GM06990 (cell line): ENCODE measurements around the gene CSRP1.
A peak's percentile ranks its signal among the peaks of the same experiment; 100 is the strongest.

Source experiments
- DNase-seq: peaks from one replicate; pipeline ENCODE4 v3.0.0-alpha.2; 2011; ENCODE audit not compliant: insufficient read length; ENCODE audit errors: extremely low read depth
- H3K27me3 ChIP-seq: replicated peaks from 2 replicates; pipeline ENCODE4 v1.6.0; 2011; ENCODE audit warnings: low read length; ENCODE audit not compliant: control insufficient read depth, insufficient read depth
- H3K36me3 ChIP-seq: 2 replicates; pipeline ENCODE4 v1.5.1; 2011; ENCODE audit warnings: low read length; ENCODE audit not compliant: control insufficient read depth, insufficient read depth
- H3K4me3 ChIP-seq: replicated peaks from 2 replicates; pipeline ENCODE4 v1.5.1; 2011; ENCODE audit warnings: low read depth, mild to moderate bottlenecking, control low read depth, low read length
- CTCF ChIP-seq: IDR thresholded peaks from 2 replicates; pipeline ENCODE4 v1.5.1; 2011; ENCODE audit warnings: low read length, control low read depth, mild to moderate bottlenecking, inconsistent platforms; ENCODE audit not compliant: insufficient read depth, poor library complexity, severe bottlenecking

Gene CSRP1

GRCh38 chr1:201483373-201483949, 23.5 kb downstream of the CSRP1 start:
- no peaks in the 10 kb centered on the region for H3K27me3 ChIP-seq
- no peak for TF ChIP-seq CTCF
- no peak overlapping the region for H3K4me3 ChIP-seq
- no peak for DNase-seq
- H3K36me3 ChIP-seq, result peaks cover 19% of the 10 kb centered on the region

GRCh38 chr1:201482755-201483154, 24.2 kb downstream of the CSRP1 start:
- H3K36me3 ChIP-seq, result peaks cover 19% of the 10 kb centered on the region
- TF ChIP-seq CTCF, result no peak
- H3K4me3 ChIP-seq, result no peak overlapping the region
- peak; percentile 47 for DNase-seq
- no peaks in the 10 kb centered on the region for H3K27me3 ChIP-seq

GRCh38 chr1:201481761-201482493, 25.0 kb downstream of the CSRP1 start:
- peak; percentile 91 for TF ChIP-seq CTCF
- Histone ChIP-seq H3K36me3 (peaks cover 15% of the 10 kb centered on the region), H3K4me3 (peak overlapping the region; percentile 30; the same call in 1 of the 2 replicates), H3K27me3 (no peaks in the 10 kb centered on the region)
- peak; percentile 85 for DNase-seq

- H3K27me3 ChIP-seq, result no peaks in the 10 kb centered on the region
- H3K36me3 ChIP-seq, result peaks cover 13% of the 10 kb centered on the region
- H3K4me3 ChIP-seq, result peak overlapping the region; percentile 47
- TF ChIP-seq CTCF, result no peak
- DNase-seq, result no peak
These were observed 25.9 kb downstream of the CSRP1 start for GRCh38 chr1:201481004-201481380.

GRCh38 chr1:201480231-201481003, 26.5 kb downstream of the CSRP1 start:
- DNase-seq, result peak; percentile 80
- peak overlapping the region; percentile 47 for H3K4me3 ChIP-seq
- peaks cover 10% of the 10 kb centered on the region for H3K36me3 ChIP-seq
- TF ChIP-seq CTCF, result no peak
- H3K27me3 ChIP-seq, result no peaks in the 10 kb centered on the region
